Measurements from ENCODE around the gene LIM2.

GRCh38 chr19:51357952-51358351, 29.8 kb downstream of the LIM2 start:
- TF ChIP-seq EZH2phosphoT487 (IDR thresholded peaks at IDR 0.05; ENCODE audit: low read depth, severe bottlenecking, unreplicated experiment) (no peak), CTCF (IDR thresholded peaks at IDR 0.05; ENCODE audit: poor library complexity) (no peak)
